OCI-LY1 (cell line): ENCODE data around the gene EXOC6.

Source experiments
- H2AFZ ChIP-seq: fragments of 200-600 bp; sonication (generic), shearing (Covaris generic); 2 replicates; pipeline ENCODE4 v1.6.0; 2014; ENCODE audit warnings: antibody characterized with exemption, mild to moderate bottlenecking, low read length
- H3F3A ChIP-seq: fragments of 200-600 bp; sonication (generic), shearing (Covaris generic); 2 replicates; pipeline ENCODE4 v1.6.0; 2014; ENCODE audit warnings: mild to moderate bottlenecking, antibody characterized with exemption, low read length, moderate library complexity; ENCODE audit not compliant: insufficient read depth
- H3K27ac ChIP-seq: fragments of 200-600 bp; sonication (generic); 2 replicates; pipeline ENCODE4 v1.5.1; 2014; ENCODE audit warnings: low read length, mixed run types, mild to moderate bottlenecking, low read depth; ENCODE audit not compliant: poor library complexity, severe bottlenecking
- H3K27me3 ChIP-seq: fragments of 200-600 bp; sonication (generic); 2 replicates; pipeline ENCODE4 v1.6.0; 2014; ENCODE audit warnings: antibody characterized with exemption, mild to moderate bottlenecking, low read length, moderate library complexity; ENCODE audit not compliant: insufficient read depth
- H3K36me3 ChIP-seq: fragments of 200-600 bp; sonication (generic); 2 replicates; pipeline ENCODE4 v1.6.1; 2014; ENCODE audit warnings: mild to moderate bottlenecking, antibody characterized with exemption, low read length, moderate library complexity, mixed read lengths; ENCODE audit not compliant: insufficient read depth
- H3K4me1 ChIP-seq: fragments of 200-600 bp; sonication (generic); 2 replicates; pipeline ENCODE4 v1.5.1; 2014; ENCODE audit warnings: mild to moderate bottlenecking, low read length, moderate library complexity; ENCODE audit not compliant: insufficient read depth, severe bottlenecking
- H3K4me2 ChIP-seq: fragments of 200-600 bp; sonication (generic), shearing (Covaris generic); 2 replicates; pipeline ENCODE4 v1.6.1; 2014; ENCODE audit warnings: low read length
- H3K4me3 ChIP-seq: fragments of 200-600 bp; sonication (generic); 2 replicates; pipeline ENCODE4 v1.5.1; 2014; ENCODE audit warnings: low read length, low read depth, mild to moderate bottlenecking, mixed read lengths; ENCODE audit not compliant: poor library complexity, severe bottlenecking
- H3K79me2 ChIP-seq: fragments of 200-600 bp; shearing (Covaris generic); 2 replicates; pipeline ENCODE4 v1.6.1; 2016; ENCODE audit warnings: mixed run types, low read length, mixed read lengths; ENCODE audit not compliant: insufficient read depth
- H3K9ac ChIP-seq: fragments of 200-600 bp; sonication (generic), shearing (Covaris generic); 2 replicates; pipeline ENCODE4 v1.6.1; 2014; ENCODE audit warnings: mild to moderate bottlenecking, low read length, mixed read lengths
- H3K9me2 ChIP-seq: fragments of 200-600 bp; sonication (generic), shearing (Covaris generic); 2 replicates; pipeline ENCODE4 v1.6.1; 2014; ENCODE audit warnings: low read depth, mild to moderate bottlenecking, low read length, mixed read lengths
- H3K9me3 ChIP-seq: fragments of 200-600 bp; shearing (Covaris generic); 2 replicates; pipeline ENCODE4 v1.6.1; 2014; ENCODE audit warnings: low read length, mixed read lengths
- H4K20me1 ChIP-seq: fragments of 200-600 bp; sonication (generic), shearing (Covaris generic); 2 replicates; pipeline ENCODE4 v1.6.0; 2016; ENCODE audit warnings: mild to moderate bottlenecking, low read length; ENCODE audit not compliant: insufficient read depth
- EZH2 ChIP-seq: fragments of 200-600 bp; sonication (generic), shearing (Covaris generic); IDR thresholded peaks from 2 replicates; pipeline ENCODE4 v1.8.0; 2017; ENCODE audit warnings: borderline replicate concordance, mixed run types, mild to moderate bottlenecking, antibody characterized with exemption, low read length, moderate library complexity, mixed read lengths
- TF ChIP-seq, protein P1 (sequence below): fragments of 200-600 bp; sonication (generic), shearing (Covaris generic); IDR thresholded peaks from 2 replicates; pipeline ENCODE4 v1.5.1; 2017; ENCODE audit warnings: mild to moderate bottlenecking, antibody characterized with exemption, low read length, moderate library complexity, mixed read lengths

EXOC6 gene

DNA sequence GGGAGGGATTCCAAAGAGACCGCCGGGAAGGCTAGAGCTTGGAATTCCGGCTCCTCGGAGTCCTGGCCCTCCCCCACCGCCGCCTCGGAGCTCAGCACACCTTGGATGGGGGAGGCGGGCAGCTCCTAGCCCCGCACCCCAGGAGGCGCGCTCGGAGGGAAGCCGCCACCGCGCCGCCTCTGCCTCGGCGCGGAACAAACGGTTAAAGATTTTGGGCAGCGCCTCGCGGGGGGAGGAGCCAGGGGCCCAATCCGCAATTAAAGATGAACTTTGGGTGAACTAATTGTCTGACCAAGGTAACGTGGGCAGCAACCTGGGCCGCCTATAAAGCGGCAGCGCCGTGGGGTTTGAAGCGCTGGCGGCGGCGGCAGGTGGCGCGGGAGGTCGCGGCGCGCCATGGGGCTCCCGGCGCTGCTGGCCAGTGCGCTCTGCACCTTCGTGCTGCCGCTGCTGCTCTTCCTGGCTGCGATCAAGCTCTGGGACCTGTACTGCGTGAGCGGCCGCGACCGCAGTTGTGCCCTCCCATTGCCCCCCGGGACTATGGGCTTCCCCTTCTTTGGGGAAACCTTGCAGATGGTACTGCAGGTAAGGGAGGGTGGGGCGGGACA, 225.3 kb downstream of the EXOC6 start, which contains the start of gene CYP26A1:
CYP26A1 (plus strand) TSS at position 355 of the 608 bp plus-strand sequence; CDS start at position 397, 42 bp downstream.
- no peaks in the 10 kb centered on the region for H4K20me1 ChIP-seq
- H3K4me3 ChIP-seq, result peak within 1 kb of the TSS; percentile 32
- H3F3A ChIP-seq, result no peaks in the 10 kb centered on the region
- H2AFZ ChIP-seq, result no peak within 1 kb of the TSS
- no peaks in the 10 kb centered on the region for H3K79me2 ChIP-seq
- no peak for TF ChIP-seq EZH2
- TF ChIP-seq, protein P1, sequence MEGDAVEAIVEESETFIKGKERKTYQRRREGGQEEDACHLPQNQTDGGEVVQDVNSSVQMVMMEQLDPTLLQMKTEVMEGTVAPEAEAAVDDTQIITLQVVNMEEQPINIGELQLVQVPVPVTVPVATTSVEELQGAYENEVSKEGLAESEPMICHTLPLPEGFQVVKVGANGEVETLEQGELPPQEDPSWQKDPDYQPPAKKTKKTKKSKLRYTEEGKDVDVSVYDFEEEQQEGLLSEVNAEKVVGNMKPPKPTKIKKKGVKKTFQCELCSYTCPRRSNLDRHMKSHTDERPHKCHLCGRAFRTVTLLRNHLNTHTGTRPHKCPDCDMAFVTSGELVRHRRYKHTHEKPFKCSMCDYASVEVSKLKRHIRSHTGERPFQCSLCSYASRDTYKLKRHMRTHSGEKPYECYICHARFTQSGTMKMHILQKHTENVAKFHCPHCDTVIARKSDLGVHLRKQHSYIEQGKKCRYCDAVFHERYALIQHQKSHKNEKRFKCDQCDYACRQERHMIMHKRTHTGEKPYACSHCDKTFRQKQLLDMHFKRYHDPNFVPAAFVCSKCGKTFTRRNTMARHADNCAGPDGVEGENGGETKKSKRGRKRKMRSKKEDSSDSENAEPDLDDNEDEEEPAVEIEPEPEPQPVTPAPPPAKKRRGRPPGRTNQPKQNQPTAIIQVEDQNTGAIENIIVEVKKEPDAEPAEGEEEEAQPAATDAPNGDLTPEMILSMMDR, result no peak
- no peaks in the 10 kb centered on the region for H3K9me2 ChIP-seq
- peak within 1 kb of the TSS; percentile 35 for H3K4me2 ChIP-seq
- no peaks in the 10 kb centered on the region for H3K4me1 ChIP-seq
- no peak within 1 kb of the TSS for H3K9ac ChIP-seq
- H3K36me3 ChIP-seq, result no peaks in the 10 kb centered on the region
- no peaks in the 10 kb centered on the region for H3K27me3 ChIP-seq
- no peak within 1 kb of the TSS for H3K27ac ChIP-seq
- H3K9me3 ChIP-seq, result no peaks in the 10 kb centered on the region

- Histone ChIP-seq H3K79me2 (no peaks in the 10 kb centered on the region), H3K36me3 (no peaks in the 10 kb centered on the region), H3K9ac (no peak overlapping the region), H4K20me1 (no peaks in the 10 kb centered on the region), H3K27ac (no peak overlapping the region), H3F3A (no peaks in the 10 kb centered on the region), H3K4me1 (no peaks in the 10 kb centered on the region), H3K9me3 (no peaks in the 10 kb centered on the region), H3K4me3 (no peak overlapping the region), H3K9me2 (no peaks in the 10 kb centered on the region), H3K27me3 (no peaks in the 10 kb centered on the region), H3K4me2 (no peak overlapping the region), H2AFZ (no peak overlapping the region)
- no peak for TF ChIP-seq EZH2
- TF ChIP-seq, protein P1, result peak; percentile 7; the same call in 1 of the 2 replicates
Observed at GRCh38 chr10:93074147-93074596, 225.9 kb downstream of the EXOC6 start.

DNA sequence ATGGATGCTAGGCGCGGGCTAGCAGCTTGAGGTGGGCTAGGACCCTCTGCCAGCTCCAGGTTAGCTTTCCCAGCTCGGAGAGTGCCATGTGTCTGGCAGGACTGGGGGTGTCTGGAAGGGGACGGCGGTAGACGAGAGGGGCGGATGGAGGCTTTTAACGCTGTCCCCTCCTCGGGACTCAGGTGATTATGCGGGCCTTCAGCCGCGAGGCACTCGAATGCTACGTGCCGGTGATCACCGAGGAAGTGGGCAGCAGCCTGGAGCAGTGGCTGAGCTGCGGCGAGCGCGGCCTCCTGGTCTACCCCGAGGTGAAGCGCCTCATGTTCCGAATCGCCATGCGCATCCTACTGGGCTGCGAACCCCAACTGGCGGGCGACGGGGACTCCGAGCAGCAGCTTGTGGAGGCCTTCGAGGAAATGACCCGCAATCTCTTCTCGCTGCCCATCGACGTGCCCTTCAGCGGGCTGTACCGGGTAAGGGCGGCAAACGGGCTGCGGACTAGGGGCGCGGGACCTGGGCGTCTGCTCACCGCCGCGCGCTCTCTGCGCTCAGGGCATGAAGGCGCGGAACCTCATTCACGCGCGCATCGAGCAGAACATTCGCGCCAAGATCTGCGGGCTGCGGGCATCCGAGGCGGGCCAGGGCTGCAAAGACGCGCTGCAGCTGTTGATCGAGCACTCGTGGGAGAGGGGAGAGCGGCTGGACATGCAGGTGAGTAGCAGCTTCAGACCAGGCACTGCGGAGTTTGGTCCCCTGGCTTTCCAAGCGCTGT, 226.5 kb downstream of the EXOC6 start:
- no peaks in the 10 kb centered on the region for H3K27me3 ChIP-seq
- H3K9me3 ChIP-seq, result no peaks in the 10 kb centered on the region
- H2AFZ ChIP-seq, result no peak overlapping the region
- no peak overlapping the region for H3K4me2 ChIP-seq
- H3K4me3 ChIP-seq, result no peak overlapping the region
- H3K9ac ChIP-seq, result no peak overlapping the region
- TF ChIP-seq, protein P1, result no peak
- no peak for TF ChIP-seq EZH2
- H3K36me3 ChIP-seq, result no peaks in the 10 kb centered on the region
- no peaks in the 10 kb centered on the region for H4K20me1 ChIP-seq
- no peak overlapping the region for H3K27ac ChIP-seq
- no peaks in the 10 kb centered on the region for H3K79me2 ChIP-seq
- no peaks in the 10 kb centered on the region for H3F3A ChIP-seq
- no peaks in the 10 kb centered on the region for H3K4me1 ChIP-seq
- no peaks in the 10 kb centered on the region for H3K9me2 ChIP-seq
